HG02678 (cell line): ENCODE results near the gene ACOX3.
"Not testable (repeated sequence)": the region's sequence is repeated elsewhere in the genome, so short reads cannot be mapped to it uniquely, and the experiment has no call there.

Experiments
- ATAC-seq: cut with Tn5 transposase; IDR thresholded peaks from one replicate; pipeline ENCODE4 v1.9.1; 2021; ENCODE audit warnings: mild to moderate bottlenecking, moderate library complexity; ENCODE audit not compliant: unreplicated experiment

Gene ACOX3

DNA sequence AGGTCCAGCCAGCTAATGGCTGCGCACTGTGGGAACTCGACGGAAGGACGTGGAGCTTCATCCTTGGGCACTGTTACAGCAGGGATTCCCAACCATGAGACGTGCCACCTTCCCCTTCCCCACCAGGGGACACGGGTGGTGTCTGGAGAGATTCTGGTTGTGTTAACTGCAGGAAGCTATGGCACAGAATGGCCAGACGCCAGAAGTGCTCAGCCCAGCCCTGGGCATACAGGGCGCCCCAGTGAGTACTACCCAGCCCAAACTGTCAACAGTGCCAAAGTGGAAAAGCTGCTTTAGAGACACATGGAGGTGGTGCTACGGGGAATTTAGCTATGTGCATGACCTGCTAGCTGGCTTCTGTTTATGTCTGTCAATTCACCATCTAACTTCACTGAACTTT, 32.8 kb downstream of the ACOX3 start:
- ATAC-seq: no peak

GRCh38 chr4:8407316-8407715, 33.2 kb downstream of the ACOX3 start:
- ATAC-seq: no peak

- ATAC-seq: not testable (repeated sequence)
These were observed 33.6 kb downstream of the ACOX3 start for GRCh38 chr4:8406887-8407286.

GRCh38 chr4:8405516-8405875, 35.0 kb downstream of the ACOX3 start:
- ATAC-seq: no peak

DNA sequence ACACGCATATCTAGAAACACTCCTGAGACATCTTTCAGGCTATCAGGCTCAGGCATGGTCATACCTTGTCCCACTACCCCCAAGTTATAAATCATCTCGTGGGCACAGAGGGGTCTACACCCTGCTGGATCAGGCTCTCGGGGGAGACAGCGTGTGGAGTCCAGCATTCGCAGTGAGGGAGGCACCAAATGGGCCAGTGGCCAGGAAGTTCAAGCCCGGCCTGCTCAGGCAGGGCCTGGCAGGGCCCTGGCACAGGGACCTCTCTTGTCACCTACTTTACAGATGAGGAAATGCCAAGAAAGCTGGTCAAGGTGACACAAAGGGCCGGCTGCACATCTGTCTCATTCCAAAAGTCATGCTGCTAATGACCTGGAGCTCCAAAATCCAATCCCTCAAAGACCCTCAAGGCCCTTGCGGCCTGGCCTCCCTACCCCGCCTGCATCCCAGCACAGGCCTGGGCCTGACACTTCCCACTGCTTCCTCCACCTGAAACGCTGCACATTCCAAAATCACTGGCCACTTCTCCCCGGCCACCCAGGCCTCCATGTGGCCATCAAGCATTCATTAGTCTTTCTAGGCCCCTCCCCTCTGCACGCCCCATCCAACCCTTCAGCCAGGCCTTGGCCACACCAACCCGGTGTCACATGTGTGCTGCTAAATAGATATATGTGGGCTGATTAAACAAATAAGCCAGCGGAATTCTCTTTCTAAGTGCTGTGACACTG, 35.6 kb downstream of the ACOX3 start:
- ATAC-seq: no peak

DNA sequence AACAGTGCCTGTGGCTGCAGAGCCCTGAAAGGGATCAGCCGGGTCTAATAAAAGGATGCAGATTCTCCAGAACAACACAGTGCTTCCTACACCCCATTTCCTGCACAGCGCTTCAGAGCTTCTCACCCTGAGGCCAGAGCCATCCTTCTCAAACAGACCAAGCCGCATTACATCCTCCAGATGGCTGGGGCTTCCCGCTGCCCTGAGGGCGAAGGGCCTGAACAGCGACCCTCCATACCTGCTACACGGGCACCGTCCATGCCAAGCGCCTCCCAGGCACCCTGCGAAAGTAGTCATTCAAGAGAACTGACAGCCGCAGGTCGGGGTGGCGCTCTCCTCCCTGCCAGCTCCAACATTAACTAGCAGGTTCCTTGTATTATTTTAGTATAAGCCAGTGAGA, 36.5 kb downstream of the ACOX3 start:
- ATAC-seq: no peak

DNA sequence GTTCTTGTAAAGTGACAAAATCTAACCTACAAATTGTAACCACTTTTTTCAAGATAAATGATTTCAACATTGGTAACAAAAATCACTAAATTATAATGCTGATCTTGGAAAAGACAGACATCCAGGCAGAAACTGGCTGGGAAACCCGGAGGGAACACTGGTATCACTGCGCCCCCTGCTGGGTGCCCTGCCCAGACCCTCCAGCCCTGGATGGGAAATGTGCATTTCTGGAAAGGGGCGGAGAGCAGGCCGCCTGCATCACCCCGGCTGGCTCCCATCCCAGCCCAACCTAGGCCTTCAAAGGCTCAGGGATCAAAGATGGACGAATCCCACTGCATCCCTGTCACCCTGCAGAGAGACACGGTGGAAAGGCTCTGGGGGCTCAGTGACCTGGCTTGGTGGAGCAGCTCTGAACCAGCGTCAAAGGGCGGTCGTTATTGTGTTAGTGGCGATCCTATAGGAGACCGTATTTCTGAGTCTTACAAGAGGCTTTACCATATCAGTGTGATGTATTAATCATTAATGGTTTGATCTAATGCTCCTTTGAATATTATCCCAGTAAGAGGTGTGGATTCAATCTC, 37.3 kb downstream of the ACOX3 start:
- ATAC-seq: no peak

DNA sequence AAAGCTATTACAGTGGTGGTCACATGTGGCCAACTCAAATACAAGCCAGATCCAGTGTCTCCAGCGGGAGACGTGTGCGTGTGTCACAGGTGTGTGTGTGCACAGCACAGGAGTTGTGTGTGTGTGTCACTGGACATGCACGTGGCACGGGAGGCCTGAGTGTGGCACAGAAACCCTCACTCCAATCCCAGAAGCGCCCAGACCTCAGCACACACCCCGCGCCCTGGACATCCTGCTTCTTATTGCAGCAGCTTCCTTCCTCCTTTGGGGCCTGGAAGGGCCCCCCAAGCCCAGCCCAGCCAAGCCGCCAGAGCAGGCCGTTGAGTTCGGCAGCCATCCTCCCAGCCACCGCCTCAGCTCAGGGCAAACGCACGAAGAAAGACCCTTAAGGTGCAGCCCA, 37.9 kb downstream of the ACOX3 start:
- ATAC-seq: no peak

DNA sequence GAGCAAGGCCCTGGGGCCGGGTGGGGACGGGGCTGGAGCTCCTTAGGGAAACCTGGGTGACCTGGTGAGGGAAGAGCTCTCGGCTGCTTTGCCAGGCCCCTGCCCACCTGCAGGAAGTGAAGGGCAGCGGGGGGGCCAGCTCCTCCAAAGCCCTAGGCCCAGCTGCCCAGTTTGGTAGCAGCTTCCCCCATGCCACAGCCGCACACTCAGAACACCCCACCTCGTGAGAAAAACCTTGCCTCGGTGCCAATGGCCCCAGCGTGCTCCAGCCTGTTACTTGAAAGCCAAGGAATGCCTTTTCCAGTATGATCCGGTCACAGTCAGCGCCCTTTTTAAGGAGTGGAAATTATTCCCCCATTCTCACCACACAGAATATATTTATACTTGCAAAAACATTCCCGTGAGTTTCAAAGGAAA, 38.3 kb downstream of the ACOX3 start:
- no peak for ATAC-seq

GRCh38 chr4:8401665-8402064, 38.9 kb downstream of the ACOX3 start:
- ATAC-seq: no peak

DNA sequence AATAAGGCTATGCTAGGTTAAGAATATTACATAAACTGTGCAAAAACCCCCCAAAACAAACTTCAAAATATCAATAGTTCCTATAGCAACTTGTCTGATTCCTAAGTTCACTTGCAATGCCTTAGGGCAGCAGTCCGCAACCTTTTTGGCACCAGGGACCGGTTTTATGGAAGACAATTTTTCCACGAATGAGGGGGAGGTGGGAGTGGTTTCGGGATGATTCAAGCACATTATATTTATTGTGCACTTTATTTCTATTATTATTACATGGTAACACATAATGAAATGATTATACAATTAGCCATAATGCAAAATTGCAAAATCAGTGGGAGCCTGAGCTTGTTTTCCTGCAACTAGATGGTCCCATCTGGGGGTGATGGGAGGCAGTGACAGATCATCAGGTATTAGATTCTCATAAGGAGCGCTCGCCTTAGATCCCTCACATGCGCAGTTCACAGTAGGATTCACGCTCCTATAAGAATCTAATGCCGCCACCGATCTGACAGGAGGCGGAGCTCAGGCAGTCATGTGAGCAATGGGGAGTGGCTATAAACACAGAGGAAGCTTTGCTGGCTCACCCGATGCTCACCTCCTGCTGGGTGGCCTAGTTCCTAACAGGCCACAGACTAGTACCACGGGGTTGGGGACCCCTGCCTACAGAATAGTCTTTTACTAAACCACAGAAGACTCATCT, 39.7 kb downstream of the ACOX3 start:
- ATAC-seq: no peak

GRCh38 chr4:8399298-8399697, 41.2 kb downstream of the ACOX3 start:
- ATAC-seq: no peak

- no peak for ATAC-seq
These were observed 42.2 kb downstream of the ACOX3 start for GRCh38 chr4:8398347-8398746.

DNA sequence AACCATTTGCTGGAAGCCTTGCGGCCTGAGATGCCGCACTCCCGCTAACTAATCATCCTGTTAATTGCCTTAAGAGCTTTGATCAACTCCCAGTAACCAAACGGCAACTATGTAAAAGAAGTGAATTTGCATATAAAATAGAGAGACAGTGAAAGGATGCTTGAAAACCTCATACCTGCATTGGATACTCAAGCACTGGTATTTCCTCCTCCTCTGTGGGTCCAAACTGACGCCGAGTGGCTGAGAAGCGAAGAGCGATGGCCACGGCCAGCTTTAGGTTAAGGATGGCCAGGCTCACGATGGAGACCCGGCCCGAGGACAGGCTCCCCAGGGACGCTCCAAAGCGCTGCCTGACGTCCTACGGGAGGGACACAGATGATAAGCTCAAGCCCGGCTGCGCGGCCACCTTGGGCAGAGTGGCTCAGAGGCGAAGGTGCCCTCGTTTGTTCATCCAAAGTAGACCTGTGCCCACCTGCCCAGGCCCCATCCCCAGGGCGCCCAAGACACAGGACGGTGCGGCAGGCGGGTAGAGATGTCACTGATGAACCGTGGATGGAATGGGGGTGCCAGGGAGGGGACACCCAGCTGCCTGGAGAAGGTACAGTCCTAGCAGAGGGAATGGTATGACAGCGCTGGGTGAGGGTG, 43.6 kb downstream of the ACOX3 start:
- ATAC-seq: no peak

GRCh38 chr4:8395504-8396296, 44.8 kb downstream of the ACOX3 start:
- ATAC-seq: no peak

- no peak for ATAC-seq
These were observed 45.7 kb downstream of the ACOX3 start for GRCh38 chr4:8394806-8395205.

GRCh38 chr4:8394061-8394519, 46.4 kb downstream of the ACOX3 start:
- ATAC-seq: no peak

DNA sequence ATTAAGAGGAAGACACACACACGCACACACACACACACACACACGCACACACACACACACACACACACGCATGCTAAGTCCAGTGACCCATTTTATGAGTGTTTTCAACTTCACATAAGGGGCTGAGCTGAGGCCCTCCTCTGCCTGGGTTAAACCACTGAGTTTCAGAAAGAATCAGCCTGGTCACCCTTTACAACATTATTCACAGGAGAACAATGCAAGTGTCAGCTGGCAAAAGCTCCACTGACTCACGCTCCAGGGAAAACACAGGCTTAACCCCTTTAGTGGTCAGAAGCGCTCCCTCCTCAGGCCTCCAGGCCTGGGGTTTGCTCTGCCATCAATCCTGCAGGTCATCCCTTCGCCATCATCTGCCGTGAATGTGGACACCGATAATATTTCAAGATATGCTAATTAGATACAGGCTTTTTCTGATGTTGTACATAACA, 46.9 kb downstream of the ACOX3 start:
- no peak for ATAC-seq

GRCh38 chr4:8392591-8393190, 47.8 kb downstream of the ACOX3 start:
- ATAC-seq: no peak

DNA sequence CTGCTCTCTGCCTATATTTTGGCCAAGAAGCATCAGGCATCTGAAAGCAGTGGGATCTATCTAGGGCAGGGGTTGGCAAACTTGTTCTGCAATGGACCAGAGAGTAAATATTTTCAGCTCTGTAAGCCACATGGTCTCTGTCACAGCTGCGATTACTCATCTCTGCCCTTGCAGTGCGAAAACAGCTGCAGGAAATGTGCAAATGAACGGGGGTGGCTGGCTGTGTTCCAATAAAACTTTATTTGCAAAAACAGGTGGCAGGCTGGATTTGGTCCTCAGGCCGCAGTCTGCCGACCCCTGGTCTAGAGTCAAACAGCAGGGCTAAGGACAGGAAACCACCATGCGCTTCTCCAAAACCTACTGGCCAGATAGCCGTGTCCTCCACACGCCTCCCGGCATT, 48.6 kb downstream of the ACOX3 start:
- peak; percentile 91 for ATAC-seq
